ENCODE data around the gene LARP4.

DNA sequence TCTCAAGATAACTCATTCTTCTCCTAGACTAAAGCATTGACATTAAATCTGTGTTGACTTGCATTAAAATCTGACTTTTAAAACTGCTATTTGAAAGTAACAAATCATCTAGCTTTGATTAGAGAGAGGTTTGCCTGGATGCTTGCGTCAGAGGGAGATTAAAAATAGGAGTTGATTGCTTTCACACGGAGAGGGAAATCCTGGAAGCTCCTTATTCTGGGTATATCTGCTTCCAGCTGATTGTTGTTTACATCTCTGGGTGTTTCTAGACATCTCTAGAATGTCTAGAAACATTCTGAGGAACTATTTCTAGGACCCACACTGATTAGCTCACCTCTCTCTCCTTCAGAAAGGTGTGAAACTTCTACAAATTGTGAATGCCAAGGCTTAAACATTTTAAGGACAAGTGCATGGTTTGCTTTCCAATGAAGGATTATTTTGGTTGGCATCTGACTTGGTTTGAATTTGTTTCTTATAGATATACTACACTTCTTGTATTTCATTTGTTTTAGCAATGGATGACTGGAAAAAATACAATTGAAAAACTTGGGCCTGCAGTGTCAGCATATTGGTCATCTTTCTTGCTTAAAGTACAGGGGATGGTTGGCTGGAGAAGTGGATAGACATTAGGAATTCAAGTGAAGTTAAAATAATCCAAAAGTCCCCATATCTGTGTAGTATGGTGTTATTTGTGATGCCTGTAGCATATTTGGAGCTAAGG lies 106.2 kb downstream of the LARP4 start:
- TF ChIP-seq EP300 (IDR thresholded peaks at IDR 0.05) (no peak), POLR2A (IDR thresholded peaks at IDR 0.05) (no peak), POLR2AphosphoS5 (IDR thresholded peaks at IDR 0.05) (no peak)
- TF ChIP-seq, protein P1, sequence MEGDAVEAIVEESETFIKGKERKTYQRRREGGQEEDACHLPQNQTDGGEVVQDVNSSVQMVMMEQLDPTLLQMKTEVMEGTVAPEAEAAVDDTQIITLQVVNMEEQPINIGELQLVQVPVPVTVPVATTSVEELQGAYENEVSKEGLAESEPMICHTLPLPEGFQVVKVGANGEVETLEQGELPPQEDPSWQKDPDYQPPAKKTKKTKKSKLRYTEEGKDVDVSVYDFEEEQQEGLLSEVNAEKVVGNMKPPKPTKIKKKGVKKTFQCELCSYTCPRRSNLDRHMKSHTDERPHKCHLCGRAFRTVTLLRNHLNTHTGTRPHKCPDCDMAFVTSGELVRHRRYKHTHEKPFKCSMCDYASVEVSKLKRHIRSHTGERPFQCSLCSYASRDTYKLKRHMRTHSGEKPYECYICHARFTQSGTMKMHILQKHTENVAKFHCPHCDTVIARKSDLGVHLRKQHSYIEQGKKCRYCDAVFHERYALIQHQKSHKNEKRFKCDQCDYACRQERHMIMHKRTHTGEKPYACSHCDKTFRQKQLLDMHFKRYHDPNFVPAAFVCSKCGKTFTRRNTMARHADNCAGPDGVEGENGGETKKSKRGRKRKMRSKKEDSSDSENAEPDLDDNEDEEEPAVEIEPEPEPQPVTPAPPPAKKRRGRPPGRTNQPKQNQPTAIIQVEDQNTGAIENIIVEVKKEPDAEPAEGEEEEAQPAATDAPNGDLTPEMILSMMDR (IDR thresholded peaks at IDR 0.05): no peak

Measured in gastroesophageal sphincter (tissue), 3 donors.